GDM1 (cell line): ENCODE results near the gene CACNA2D3.

Experiments
- DNase-seq: peaks from one replicate; lab custom pipeline; 2025; lab: John Stamatoyannopoulos, UW

The CACNA2D3 gene

GRCh38 chr3:54374214-54374852, 252.0 kb downstream of the CACNA2D3 start:
- DNase-seq, result no peak

GRCh38 chr3:54376142-54376807, 253.9 kb downstream of the CACNA2D3 start:
- no peak for DNase-seq

DNA sequence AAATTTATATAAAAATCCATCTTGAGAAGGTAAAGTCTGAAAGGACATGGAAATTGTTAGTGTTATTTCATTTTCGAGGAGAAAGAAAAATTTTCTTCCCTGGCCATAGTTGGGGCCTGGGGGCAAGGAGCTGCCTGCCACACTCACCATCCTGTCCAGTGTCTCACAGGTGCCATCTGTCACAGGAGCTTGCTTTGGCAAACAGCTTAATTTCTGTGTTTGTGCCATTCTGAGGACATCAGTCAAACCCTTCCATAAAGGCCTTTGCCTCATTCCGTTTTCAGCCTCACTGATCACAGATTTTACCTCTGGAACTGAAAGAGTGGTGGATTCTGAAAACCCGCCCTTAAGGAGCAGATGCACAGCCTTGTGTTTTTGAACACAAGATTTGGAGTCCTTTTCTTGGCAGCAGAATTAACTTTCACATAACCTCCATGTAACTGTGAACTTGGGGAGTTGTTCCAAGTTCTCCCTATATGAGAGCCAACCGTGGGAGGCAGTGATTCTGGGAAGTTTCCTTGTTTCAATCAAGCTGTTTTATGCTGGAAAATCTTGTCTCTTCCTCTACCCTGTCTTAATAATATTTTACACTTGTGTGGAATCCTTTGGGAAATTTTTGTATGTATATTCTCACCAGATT, 254.7 kb downstream of the CACNA2D3 start:
- DNase-seq, result no peak

DNA sequence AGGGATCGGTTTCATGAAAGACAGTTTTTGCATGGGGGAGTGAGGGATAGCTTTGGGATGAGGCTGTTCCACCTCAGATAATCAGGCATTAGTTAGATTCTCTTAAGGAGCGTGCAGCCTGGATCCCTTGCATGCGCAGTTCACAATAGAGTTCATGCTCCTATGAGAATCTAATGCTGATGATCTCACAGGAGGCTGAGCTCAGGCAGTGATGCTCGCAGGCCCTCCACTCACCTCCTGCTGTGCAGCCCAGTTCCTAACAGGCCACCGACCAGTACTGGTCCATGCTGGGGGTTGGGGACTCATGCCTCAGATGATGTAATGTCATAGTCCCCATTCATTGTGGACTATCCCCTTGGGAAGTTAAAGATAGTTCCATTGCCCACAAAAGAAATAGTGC, 255.8 kb downstream of the CACNA2D3 start:
- DNase-seq, result no peak

DNA sequence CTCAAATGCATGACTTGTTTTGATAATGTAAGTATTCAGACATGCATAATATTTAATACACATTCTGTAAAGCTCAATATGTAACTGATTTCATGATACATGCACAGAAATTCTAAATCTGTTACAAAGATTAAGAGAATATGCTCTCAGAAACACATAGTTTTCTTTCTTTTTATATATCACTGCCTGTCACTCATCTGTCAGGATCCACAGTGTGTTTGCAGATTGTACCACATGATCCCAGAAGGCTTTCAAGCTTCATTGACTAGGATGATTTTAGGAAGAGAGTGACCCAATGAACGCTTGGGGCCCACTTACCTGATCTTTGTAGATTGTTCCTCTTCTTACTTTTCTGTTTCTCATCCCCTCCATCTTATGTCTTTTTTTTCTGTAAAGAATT, 261.9 kb downstream of the CACNA2D3 start:
- no peak for DNase-seq

GRCh38 chr3:54390582-54390981, 268.2 kb downstream of the CACNA2D3 start:
- no peak for DNase-seq

GRCh38 chr3:54393150-54393549, 270.8 kb downstream of the CACNA2D3 start:
- DNase-seq, result no peak

DNA sequence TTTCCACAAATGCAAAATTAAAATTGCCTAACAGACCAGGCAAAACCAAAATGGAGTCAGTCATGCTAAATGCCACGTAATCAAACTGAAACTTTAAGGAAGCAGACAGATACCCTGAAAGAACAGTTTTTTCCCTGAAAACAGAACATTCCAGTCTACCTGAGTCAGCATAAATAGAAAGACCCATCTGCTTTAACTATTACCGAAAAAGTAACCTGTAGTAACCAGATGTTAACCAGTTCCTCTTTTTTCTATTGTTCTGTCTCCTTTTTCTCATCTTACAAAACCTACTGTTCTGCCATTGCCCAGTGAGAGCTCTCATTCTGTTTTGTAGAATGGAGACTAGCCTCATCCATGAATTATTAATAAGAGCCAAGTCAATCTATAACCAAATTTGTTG, 286.0 kb downstream of the CACNA2D3 start:
- DNase-seq, result no peak

GRCh38 chr3:54421943-54422342, 299.6 kb downstream of the CACNA2D3 start:
- DNase-seq, result no peak

DNA sequence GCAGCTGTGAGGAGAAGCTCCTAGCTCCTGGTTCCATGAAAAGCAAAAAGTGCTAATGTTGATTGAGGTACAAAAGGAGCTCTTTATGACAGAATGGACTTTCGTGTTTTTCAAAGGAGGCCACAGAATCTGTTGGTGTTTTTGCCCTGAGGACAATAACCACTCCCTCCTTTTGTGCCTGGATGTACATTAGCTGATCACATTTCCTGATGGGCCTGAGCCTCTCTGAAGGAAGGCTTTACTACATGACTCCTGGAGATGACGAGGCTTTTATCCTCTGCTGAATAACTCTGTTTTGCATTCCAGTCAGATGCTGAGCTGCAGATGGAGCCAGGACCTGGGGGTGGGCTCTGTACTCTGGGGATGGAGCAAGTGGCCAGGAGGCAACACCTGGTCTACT, 301.9 kb downstream of the CACNA2D3 start:
- DNase-seq, result no peak

- no peak for DNase-seq
Observed at GRCh38 chr3:54426381-54426780, 304.0 kb downstream of the CACNA2D3 start.

DNA sequence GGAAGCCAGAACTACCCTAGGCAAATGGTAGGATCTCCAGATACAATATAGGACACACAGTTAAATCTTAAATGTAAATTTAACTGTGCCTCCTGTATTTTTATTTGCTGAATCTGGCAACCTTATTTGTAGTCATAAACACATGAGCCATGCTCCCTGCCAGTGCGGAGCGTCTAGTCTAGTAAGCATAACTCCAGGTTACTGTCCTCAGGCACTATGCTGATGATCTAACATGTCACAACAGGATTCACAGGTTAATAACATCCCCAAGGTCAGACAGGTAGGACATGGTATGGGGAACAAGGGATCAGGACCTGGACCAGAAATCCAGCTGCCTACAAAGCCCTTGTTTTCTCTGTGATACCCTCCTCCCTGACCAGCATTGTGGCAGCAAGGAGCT, 305.1 kb downstream of the CACNA2D3 start:
- DNase-seq, result no peak

DNA sequence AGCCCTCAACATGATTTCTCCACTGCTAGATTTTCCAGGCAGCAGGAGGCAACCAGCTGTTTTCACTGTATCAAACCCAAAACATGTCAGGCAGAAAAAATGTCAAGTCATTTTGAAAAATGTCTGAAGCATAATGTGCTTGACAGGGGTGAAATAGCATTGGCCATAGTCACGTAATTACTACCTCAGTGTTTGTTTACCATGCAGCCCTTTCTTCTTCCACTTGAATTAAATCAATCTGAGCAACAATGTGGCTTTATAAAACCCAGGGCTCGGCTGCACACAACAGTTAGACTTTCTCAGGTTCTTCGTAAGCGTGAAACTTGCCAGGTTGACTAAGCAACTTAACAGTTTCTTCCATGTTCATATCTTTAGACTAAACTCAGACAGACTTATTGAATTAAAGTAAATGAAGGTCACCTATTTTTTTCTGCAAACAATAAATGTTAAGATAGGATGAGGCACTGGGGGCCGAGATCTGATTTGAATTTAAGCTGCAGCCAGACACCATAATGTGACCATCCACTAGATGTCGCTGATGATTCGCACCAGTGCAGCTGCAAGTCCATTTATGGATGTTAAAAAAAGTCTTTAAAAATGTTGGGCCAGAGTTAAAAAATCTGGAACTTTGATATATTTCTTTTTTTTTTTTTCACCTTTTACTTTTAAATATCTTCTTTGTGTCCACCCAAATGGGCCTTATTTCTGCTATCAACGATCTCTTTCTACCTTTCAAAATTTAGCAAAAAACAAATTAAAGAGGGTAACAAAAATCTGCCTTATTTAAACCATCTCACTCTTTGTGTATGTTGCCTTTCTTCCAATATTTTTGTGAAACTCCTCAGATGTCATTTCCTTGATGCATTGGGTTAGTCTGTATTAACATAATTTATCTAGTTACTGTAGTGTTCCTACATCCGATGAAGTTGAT, 305.9 kb downstream of the CACNA2D3 start:
- peak; percentile 10 for DNase-seq

GRCh38 chr3:54432975-54433374, 310.6 kb downstream of the CACNA2D3 start:
- DNase-seq, result no peak

GRCh38 chr3:54433846-54434245, 311.5 kb downstream of the CACNA2D3 start:
- DNase-seq, result no peak

- DNase-seq, result no peak
Observed at GRCh38 chr3:54434756-54435155, 312.4 kb downstream of the CACNA2D3 start.

DNA sequence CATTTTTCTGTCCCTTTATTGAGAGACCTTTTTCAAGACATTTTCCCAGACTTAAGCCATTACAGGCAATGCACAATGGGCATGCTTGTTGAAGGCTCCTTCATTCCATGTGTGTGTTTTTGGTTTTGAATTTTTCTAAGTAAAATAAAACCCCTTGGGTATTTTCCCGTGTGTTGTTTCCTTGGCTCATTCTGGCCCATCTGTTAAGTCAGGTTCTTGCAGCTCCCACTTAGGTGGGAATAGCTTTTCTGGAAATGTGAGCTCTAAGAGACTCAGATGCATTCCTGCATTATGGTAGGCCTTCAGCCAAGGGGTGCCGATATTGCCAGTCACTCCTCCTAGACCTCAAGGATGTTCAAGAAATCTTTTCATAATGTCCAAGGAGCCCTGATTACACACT, 314.9 kb downstream of the CACNA2D3 start:
- no peak for DNase-seq

- no peak for DNase-seq
Observed at GRCh38 chr3:54443561-54444161, 321.3 kb downstream of the CACNA2D3 start.

- DNase-seq, result no peak
Observed at GRCh38 chr3:54445630-54446029, 323.3 kb downstream of the CACNA2D3 start.

DNA sequence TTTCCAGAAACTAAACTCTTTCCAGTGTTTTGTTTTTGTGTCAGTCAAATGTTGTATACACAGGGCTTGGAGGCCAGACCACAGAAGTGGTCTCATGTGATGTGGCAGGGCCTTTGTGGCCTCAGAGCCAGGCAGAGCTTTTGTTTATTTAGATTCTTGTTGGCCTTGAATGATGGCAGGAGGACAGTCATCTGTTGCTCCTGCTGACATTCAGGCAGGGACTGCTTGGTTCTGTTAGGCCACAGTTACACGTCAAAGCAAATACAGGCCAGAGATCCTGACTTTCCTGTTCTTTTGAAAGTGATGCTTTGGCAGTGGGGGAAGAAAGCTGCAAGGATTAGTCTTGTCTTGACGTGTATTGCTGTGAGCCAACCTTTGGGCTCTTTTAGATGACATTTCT, 325.1 kb downstream of the CACNA2D3 start:
- DNase-seq, result no peak

GRCh38 chr3:54454806-54455205, 332.5 kb downstream of the CACNA2D3 start:
- no peak for DNase-seq

- no peak for DNase-seq
Observed at GRCh38 chr3:54458357-54458756, 336.0 kb downstream of the CACNA2D3 start.
